Measurements from ENCODE around the gene PHACTR1.

PHACTR1 gene

GRCh38 chr6:13287104-13287503 lies 570.5 kb downstream of the PHACTR1 start:
- no peak for DNase-seq (ENCODE audit: low read depth in 2 of 2)

GRCh38 chr6:13288481-13288880 lies 571.9 kb downstream of the PHACTR1 start:
- DNase-seq (ENCODE audit: low read depth in 2 of 2), result no peak

- DNase-seq (ENCODE audit: low read depth in 2 of 2), result no peak
Observed at GRCh38 chr6:13288969-13289391, 572.4 kb downstream of the PHACTR1 start.

GRCh38 chr6:13289789-13290318 lies 573.3 kb downstream of the PHACTR1 start:
- DNase-seq (ENCODE audit: low read depth in 2 of 2), result no peak

- DNase-seq (ENCODE audit: low read depth in 2 of 2), result no peak
Observed at GRCh38 chr6:13290335-13290734, 573.8 kb downstream of the PHACTR1 start.

- DNase-seq (ENCODE audit: low read depth in 2 of 2), result no peak
Observed at GRCh38 chr6:13292774-13293173, 576.2 kb downstream of the PHACTR1 start.

GRCh38 chr6:13294499-13295069 lies 578.0 kb downstream of the PHACTR1 start:
- no peak for DNase-seq (ENCODE audit: low read depth in 2 of 2)

GRCh38 chr6:13295576-13295975 lies 579.0 kb downstream of the PHACTR1 start:
- DNase-seq (ENCODE audit: low read depth in 2 of 2), result no peak

- no peak for DNase-seq (ENCODE audit: low read depth in 2 of 2)
Observed at GRCh38 chr6:13296536-13296997, 580.0 kb downstream of the PHACTR1 start.

GRCh38 chr6:13297391-13297790 lies 580.8 kb downstream of the PHACTR1 start:
- no peak for DNase-seq (ENCODE audit: low read depth in 2 of 2)

GRCh38 chr6:13298446-13298845 lies 581.9 kb downstream of the PHACTR1 start:
- DNase-seq (ENCODE audit: low read depth in 2 of 2), result no peak

GRCh38 chr6:13299403-13299821 lies 582.8 kb downstream of the PHACTR1 start:
- no peak for DNase-seq (ENCODE audit: low read depth in 2 of 2)

GRCh38 chr6:13299918-13300317 lies 583.4 kb downstream of the PHACTR1 start:
- no peak for DNase-seq (ENCODE audit: low read depth in 2 of 2)

GRCh38 chr6:13300643-13301590 lies 584.4 kb downstream of the PHACTR1 start:
- no peak for DNase-seq (ENCODE audit: low read depth in 2 of 2)

- no peak for DNase-seq (ENCODE audit: low read depth in 2 of 2)
Observed at GRCh38 chr6:13302291-13302690, 585.7 kb downstream of the PHACTR1 start.

GRCh38 chr6:13302751-13303667 lies 586.4 kb downstream of the PHACTR1 start:
- DNase-seq (ENCODE audit: low read depth in 2 of 2), result peak; percentile 14 to 48

GRCh38 chr6:13303668-13304017 lies 587.1 kb downstream of the PHACTR1 start:
- peak; percentile 9 to 15 for DNase-seq (ENCODE audit: low read depth in 2 of 2)

- DNase-seq (ENCODE audit: low read depth in 2 of 2), result no peak
Observed at GRCh38 chr6:13304101-13304500, 587.5 kb downstream of the PHACTR1 start.

- DNase-seq (ENCODE audit: low read depth in 2 of 2), result no peak
Observed at GRCh38 chr6:13304580-13305260, 588.2 kb downstream of the PHACTR1 start.

GRCh38 chr6:13305288-13305687 lies 588.7 kb downstream of the PHACTR1 start:
- no peak for DNase-seq (ENCODE audit: low read depth in 2 of 2)

GRCh38 chr6:13305791-13306190 lies 589.2 kb downstream of the PHACTR1 start:
- no peak for DNase-seq (ENCODE audit: low read depth in 2 of 2)
